ENCODE data around the gene DIPK1C.
"Not testable (repeated sequence)": the region's sequence is repeated elsewhere in the genome, so short reads cannot be mapped to it uniquely, and the experiment has no call there.

The DIPK1C gene
- long read RNA-seq, donor 1 = 0 reads
- long read RNA-seq, donor 2 = 0 reads
- long read RNA-seq, donor 3 = 0 reads
- long read RNA-seq, donor 4 = 0 reads
- long read RNA-seq, donor 5, partial matches to known transcripts = 430 of 444 reads
- long read RNA-seq, donor 5, other reads (novel, unspliced or antisense) = 14 of 444 reads
- long read RNA-seq, donor 6 = 0 reads
- long read RNA-seq, donor 7 = 0 reads
- long read RNA-seq, donor 8 = 0 reads

DNA sequence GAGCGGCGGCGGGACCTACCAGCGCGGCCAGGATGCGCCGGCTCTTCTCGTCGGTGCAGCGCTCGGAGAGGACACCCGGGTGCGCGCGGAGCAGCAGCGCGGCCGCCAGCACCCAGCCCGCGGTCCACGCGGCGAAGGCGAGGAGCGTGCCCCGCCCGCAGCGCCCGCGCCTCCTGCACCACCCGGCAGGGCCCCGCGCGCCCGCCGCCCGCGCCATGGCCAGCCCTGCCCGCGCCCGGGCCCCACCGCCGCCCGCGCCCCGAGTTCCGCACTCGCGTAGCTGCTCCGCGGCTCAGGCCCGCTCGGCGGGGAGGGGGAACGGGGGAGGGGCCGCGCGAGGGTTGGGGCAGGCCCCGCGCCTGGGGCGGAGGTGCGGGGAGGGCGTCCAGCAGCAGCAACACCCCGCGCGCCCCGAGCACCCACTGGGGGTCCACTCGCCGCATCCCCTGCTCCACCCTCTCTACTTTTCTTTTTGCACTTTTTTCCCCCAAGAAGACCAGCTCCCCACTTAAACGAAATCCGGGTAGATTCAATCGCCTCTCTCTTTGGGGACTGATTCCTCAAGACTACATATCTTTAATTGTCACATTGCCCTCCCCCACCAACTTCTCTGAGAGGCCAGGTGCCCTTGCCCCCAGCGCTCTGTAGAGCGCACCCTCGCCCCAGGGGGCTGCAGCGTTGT is at the start of gene DIPK1C:
Gene DIPK1C (minus strand): TSS at position 266 of the 682 bp plus-strand sequence. CDS start 49 bp downstream, at position 217.
- DNase-seq = no peak

DNA sequence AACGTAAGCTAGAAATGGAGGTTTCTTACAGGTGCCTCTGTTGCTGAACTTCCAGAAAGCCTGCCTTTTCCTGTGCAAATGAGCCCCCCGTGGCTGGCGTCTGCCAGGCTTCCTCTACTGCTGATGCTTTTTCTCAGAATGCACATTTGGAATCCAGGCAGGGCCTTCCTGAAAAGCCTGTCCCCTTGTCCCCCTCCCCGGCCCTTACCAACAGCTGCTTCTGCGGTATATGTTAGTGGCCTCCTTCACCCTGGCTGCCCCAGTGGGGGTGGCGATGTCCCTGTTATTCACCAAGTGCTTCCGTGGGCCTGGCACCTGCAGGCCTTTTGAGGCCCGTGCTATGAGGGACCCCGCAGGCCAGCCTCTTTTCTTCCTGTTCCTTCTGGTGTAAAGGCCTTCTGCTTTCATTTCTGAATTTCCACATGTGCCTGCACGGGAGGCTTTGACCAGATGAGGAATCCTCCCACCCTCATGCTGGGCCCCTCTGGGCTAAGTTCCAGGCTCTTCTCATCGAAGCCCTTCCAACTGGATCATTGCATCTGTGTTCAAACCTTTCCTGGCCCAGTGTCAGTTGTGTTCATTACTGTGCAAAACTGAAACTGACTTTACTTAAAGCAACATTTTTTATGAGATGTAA is 49.5 kb upstream of the DIPK1C start:
- DNase-seq = no peak

DNA sequence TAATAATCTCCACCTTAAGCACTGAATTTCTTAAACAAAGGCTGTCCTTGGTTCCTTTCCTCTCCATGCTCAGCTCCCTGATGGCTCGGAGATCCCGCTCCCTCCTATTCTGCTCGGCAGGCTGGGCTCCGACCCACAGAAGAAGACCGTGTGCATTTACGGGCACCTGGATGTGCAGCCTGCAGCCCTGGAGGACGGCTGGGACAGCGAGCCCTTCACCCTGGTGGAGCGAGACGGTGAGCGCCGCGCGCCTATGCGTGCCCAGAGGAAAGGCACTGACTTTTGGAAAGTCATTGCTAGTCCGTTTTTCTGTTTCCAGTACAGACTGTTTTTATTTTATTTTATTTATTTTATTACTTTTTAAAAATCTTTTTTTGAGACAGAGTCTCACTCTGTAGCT is 48.7 kb upstream of the DIPK1C start:
- DNase-seq = no peak

DNA sequence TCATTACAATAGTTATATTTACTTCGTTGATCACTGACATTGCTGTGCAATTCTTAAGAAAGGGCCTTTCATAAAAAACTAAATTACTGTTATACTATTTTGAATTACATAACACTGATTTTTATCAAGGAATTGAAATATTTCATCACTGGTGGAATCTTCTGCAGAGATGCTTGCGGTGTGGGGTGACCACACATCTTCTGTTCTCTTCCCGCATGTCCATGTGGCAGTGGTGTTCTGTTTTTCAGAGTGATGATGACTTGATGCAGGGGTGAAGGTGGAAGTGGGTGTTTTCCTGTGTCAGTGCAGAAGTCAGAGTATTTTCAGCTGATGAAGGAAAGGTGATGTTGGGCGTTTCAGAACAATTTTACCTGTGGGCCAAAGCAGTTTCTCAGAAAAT is 46.0 kb upstream of the DIPK1C start:
- no peak for DNase-seq

DNA sequence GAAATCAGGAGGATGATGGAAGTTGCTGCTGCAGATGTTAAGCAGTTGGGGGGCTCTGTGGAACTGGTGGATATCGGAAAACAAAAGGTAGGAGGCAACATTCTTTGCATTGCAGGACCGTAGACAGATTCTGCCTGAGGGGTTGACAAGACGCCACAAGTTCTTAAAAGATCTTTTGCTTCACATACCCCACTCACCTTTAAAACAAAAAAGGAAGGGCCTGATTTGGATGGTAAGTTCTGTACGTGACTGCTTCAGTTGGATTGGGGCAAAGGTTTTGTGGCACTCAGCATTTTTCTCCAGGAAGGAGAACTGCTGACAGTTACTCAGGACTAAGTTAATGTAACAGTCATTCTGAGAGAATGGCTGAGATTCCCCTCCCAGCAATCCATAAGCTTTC is 44.3 kb upstream of the DIPK1C start:
- DNase-seq = no peak

DNA sequence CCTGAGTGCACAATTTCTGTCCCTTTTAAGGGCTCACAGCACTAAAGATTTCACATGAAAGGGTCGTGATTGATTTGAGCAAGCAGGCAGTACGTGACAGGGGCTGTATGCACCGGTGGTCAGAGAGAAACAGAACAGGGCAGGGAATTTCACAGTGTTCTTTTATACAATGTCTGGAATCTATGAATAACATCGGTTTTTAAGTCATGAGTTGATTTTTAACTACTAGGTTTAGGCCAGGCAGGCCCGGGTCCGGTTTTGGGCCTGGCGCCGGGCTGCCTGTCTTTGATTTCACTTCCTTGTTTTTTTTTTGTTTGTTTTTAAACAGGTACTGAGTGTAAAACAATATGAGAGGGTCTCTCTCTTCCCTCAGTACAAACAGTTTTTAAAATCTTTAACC is 43.7 kb upstream of the DIPK1C start:
- not testable (repeated sequence) for DNase-seq

- no peak for DNase-seq
Measured at GRCh38 chr18:74500372-74500771, 43.3 kb upstream of the DIPK1C start.

DNA sequence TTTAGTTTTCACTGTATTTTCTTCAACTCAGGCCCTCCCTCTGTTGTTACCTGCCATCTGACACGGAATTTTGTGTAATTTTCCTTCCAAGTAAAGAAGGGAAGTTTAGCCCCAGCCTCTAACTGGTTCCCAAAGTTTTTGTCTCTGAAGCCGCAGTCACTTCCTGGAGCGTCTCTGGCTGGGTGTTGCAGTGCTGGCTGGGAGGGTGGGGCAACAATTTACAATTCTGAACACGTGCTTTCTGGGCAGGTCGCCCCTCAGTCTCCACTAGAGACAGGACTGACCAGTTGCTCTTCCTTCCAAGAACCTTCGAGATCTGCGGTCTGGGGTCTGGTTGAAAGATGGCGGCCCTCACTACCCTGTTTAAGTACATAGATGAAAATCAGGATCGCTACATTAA is 42.5 kb upstream of the DIPK1C start:
- no peak for DNase-seq

DNA sequence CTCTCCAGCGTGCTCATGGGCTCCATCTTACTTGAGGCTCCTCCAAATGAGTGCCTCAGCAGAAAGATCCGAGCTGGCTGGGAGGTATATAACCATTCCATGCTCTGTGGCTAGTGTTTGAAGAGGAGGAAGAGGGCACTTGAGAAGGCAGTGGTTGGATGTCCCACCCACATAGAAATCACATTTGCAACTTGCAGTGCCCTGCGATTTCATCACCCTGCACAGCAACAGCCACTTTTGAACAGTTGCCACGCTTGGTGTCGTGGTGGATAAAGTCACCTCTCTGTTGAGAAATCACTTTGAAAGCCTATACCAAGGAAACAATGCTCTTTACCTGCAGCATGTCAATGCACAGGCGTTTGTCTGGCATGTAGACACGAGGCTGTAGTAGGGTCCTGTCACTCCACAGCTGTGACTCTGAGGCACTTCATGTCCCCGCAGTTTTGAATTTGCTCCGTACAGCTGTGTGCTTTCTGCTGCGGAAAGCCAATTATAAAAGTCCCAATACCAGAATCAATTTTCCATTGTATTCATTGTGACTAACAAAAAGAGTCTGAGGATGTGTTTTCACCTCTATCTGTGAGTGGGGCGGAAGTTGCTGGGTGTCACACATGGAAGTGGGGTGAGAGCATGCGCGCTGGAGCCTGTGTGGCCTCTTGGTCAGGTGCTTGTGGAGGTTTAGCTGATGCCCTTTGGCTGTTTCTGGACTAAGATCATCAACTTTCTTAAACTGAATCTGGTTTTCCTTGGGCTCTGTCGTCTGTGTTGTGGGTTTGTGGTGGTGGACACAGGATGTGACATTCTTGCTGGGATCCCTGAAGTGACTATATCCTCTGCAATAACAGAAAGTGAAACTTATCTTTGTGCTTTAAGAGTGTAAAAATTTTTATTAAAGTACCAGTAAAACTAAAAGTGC is 41.9 kb upstream of the DIPK1C start:
- no peak for DNase-seq

- peak; percentile 11 for DNase-seq
Measured at GRCh38 chr18:74497778-74498177, 40.7 kb upstream of the DIPK1C start.

DNA sequence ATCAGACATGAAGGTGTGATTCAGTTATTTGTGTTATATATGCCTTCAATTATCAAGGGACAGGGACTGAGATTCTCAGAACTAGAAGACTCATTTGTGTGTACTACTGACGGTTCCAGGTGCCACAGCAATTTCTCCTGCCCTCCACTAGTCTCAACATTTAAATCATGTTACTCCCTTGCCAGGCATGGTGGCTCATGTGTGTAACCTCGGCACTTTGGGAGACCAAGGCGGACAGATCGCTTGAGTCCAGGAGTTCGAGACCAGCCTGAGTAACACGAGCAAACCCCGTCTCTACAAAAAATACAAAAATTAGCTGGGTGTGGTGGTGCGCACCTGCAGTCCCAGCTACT is 40.2 kb upstream of the DIPK1C start:
- DNase-seq = no peak

DNA sequence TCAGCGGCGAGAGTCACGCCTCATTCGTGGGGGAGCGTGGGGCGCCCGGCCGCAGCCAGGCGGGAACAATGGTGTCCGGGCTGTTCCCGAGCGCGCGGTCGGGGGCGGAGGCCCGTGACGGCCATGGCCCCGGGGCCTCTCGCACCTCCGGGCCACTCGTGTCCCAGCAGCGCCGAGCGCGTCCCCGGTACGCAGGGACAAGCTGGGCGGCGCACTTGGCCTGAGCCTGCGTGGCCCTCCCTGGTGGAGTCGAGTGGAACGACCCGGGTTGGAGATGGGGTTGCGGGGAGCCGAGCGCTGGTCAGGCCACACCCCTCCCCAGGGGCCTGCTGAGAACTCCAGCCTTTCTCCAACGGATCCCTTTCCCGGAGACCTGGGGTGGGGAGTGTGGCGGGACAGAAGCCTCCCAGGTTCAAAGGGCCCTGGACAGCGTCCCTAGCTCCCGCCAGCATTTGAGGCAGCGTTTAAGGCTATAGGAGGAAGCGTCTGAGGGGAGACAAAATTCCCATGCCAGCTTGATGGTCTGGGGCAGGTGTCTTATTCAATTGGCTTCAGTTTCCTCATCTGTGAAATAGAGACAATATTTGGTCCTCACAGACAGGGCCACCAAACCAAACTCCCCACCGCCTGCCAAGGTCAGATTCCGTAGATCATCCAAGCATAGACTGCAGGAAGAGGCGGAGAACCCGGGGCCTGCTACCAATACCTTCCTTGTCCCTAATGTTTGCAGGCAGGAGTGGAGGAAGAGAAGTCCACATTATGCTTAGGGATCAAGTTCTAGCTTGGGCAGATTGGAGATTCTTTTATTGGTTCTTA is 39.6 kb upstream of the DIPK1C start:
- no peak for DNase-seq

- DNase-seq = peak; percentile 96
Measured at GRCh38 chr18:74495581-74496507, 38.7 kb upstream of the DIPK1C start, which contains the start of gene CNDP2. Gene CNDP2, plus strand, starts transcription at chr18:74496363. Its CDS starts 3,611 bp downstream, at chr18:74499974.

- DNase-seq = no peak
Measured at GRCh38 chr18:74494514-74494913, 37.4 kb upstream of the DIPK1C start.

GRCh38 chr18:74493689-74494088 is 36.6 kb upstream of the DIPK1C start:
- DNase-seq = no peak

DNA sequence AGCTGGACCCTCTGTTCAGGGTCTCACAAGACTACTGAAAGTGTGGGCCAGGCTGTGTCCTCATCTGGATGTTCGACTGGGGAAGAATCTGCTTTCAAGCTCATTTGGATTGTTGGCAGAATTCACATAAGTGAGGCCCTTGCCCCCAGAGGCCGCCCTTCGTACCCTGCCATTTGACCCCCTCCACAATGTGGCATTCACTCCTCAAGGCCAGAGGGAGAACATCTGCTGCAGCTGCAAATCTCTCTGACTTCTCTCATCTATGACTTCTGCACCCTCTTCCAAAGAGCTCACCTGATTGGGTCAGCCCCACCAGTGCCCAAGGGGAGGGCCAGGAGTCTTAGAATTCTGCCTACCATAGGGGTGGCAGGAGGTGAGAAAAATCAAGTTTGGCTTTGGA is 35.2 kb upstream of the DIPK1C start:
- no peak for DNase-seq

DNA sequence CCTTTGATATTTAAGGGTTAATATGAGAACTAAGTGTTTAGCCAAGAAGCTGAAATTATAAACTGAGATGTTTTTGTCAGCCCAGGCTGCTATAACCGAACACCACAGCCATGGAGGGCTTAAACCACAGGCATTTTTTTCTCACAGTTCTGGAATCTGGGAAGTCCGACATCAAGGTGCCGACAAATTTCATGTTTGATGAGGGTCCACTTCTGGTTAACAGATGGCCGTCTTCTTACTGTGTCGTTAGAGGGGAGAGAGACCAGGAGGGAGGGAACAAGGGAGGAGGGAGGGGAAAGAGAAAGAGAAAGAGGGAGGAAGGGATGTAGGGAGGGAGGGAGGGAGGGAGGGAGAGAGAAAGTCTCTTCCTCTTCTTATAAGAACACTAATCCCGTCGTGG is 32.6 kb upstream of the DIPK1C start:
- no peak for DNase-seq

DNA sequence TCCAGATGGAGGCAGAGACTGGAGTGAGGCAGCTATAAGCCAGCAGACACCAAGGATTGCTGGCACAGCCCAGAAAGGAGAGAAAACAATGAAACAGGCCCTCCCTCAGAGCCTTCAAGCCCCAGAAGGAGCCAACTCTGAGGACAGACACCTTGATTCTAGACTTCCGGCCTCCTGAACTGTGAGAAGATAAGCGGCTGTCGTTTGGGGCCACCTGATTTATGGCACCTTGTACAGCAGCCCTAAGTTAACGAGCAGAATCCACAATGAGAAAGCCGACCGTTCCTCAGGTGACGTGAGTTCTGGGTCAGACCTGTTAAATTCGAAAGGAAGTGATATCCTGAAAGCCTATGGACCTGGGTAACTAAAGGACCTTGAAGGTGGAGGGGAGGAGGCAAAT is 31.8 kb upstream of the DIPK1C start:
- DNase-seq = no peak

DNA sequence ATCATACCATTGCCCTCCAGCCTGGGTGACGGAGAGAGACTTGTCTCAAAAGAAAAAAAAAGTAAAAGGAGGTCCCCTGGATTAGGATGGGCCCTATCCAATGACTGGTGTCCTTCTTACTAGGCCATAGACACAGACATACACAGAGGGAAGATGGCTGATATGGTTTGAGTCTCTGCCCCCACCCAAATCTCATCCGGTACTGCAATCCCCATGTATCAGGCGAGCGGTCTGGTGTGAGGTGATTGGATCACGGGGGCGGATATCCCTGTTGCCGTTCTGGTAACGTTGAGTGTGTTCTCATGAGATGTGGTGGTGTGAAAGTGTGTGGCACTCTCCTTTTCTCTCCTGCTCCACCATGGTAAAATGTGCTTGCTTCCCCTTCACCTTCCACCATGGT is 31.2 kb upstream of the DIPK1C start:
- no peak for DNase-seq

DNA sequence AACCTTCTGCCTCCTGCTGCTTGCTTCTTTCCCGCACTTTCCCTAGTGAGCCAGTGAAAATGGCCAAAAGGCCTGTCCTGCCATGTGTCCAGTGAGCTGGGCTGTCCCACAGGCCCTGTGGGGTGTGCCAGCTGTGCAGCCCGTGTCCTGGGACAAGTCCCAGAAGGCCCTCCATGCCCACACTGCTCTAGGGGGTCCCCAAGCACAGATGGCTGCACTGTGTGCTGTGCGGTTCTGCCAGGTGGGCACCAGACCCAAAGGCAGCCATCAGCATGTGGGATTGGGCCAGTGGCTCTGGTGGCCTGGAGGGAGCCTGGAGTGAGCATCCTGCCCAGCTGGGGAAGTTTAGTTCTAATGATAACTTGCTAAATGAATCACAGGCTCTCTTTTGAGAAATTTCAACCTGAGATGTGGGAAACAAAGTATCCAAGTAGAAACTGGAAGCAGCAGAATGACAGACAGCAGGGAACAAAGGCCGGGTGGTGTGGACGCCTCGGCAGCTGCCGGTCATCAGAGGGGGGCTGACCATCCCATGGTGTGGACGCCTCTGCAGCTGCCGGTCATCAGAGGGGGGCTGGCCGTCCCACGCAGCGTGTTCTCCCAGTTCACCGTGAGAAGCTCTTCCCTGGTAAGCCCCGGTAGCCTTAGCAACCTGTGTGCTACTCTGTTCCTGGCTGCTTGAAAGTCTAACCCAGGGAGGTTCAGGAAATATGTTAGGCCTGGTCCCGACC is 29.2 kb upstream of the DIPK1C start:
- DNase-seq = no peak
